ENCODE measurements around the gene CREB3L1.

GRCh38 chr11:46345881-46346484 is 68.5 kb downstream of the CREB3L1 start:
- no peak for TF ChIP-seq CTCF (IDR thresholded peaks at IDR 0.05 in 4 of 5, conservative IDR thresholded peaks at IDR 0.05 in 1 of 5)
- TF ChIP-seq POLR2A (IDR thresholded peaks at IDR 0.05): no peak

All from gastrocnemius medialis (tissue), 4 donors.